ENCODE measurements around the gene CASZ1. TPM values are rescaled to one million over a fixed set of nuclear protein-coding genes. Genes with fewer than 3 reads are reported as not detected.
A peak's percentile ranks its signal among the peaks of the same experiment; 100 is the strongest.

Gene CASZ1
- total and polyA plus RNA-seq, 12 donors, result 2.5 to 35.2 (median 7.0) TPM

DNA sequence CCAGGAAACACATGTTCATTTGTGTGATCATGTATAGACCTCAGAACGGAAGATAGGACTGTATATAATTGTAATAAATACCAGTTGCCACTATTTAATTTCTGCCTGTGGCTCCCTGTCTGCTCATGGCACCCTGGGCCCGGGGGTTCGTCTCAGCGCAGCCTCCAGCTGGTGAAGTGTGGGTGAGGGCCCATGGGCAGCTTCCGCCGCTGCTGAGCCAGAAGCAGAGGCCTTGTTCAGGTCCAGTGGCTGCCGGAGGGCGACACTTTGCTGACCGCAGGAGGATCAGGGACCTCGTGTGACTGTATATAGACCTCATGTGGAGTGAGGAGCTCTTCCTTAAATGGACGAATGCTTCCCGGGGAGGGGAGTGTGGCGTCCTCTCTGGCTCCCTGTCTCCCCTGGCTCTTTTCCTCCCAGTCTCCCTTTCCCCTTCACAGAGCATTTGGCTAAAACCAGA lies 165.8 kb downstream of the CASZ1 start:
- Histone ChIP-seq H3K4me3 (no peak overlapping the region), H3K27ac (no peak overlapping the region), H3K27me3 (no peaks in the 10 kb centered on the region), H3K36me3 (replicated peaks in 1 of 2) (no peaks in the 10 kb centered on the region), H3K9me3 (replicated peaks in 1 of 3) (no peaks in the 10 kb centered on the region), H3K4me1 (replicated peaks in 1 of 2) (no peaks in the 10 kb centered on the region)
- intact Hi-C loops (cut with DNase I), result loop anchor here in 1 of 2 donors (10.0 kb wide), 1 partner anchor 234 kb away; no protein-coding TSS in a partner anchor
- 91 to 96% (median 94%) methylated on average over 6 to 13 of the region's 13 CpGs for WGBS, 4 donors
- no peak for DNase-seq
- TF ChIP-seq POLR2A (IDR thresholded peaks at IDR 0.05), result no peak
- TF ChIP-seq, protein P1, sequence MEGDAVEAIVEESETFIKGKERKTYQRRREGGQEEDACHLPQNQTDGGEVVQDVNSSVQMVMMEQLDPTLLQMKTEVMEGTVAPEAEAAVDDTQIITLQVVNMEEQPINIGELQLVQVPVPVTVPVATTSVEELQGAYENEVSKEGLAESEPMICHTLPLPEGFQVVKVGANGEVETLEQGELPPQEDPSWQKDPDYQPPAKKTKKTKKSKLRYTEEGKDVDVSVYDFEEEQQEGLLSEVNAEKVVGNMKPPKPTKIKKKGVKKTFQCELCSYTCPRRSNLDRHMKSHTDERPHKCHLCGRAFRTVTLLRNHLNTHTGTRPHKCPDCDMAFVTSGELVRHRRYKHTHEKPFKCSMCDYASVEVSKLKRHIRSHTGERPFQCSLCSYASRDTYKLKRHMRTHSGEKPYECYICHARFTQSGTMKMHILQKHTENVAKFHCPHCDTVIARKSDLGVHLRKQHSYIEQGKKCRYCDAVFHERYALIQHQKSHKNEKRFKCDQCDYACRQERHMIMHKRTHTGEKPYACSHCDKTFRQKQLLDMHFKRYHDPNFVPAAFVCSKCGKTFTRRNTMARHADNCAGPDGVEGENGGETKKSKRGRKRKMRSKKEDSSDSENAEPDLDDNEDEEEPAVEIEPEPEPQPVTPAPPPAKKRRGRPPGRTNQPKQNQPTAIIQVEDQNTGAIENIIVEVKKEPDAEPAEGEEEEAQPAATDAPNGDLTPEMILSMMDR (IDR thresholded peaks at IDR 0.05), result no peak

DNA sequence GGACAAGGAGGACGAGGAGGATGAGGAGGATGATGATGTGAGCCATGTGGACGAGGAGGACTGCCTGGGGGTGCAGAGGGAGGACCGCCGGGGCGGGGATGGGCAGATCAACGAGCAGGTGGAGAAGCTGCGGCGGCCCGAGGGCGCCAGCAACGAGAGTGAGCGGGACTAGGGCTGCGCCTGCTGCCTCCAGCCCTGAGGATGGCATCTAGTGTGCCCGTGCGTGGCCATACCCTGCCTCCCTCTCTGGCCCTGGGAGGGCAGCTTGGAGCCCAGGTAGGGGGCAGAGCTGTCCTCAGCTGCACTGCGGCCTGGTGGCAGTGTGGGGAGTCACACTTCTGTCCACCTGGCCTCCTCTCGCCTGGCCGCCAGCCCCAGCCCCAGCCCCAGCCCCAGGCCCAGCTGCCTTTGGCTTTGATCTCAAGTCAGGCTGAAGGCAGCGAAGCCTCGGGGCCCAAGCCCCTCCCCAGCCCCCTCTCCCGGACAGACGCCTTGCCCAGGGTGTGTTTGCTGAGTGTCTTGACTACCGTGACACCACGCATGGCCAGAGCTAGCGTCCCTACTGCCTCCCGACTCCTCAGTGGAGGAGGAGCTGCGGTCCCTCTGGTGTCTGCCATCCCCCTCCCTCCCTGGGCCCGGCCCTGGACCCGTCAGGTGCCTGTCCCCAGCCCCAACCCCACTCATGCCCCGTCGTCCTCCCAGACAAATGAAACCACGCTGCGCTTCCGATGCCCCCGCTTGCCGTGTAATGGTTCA lies 166.5 kb downstream of the CASZ1 start:
- Histone ChIP-seq H3K27ac (no peak overlapping the region), H3K27me3 (no peaks in the 10 kb centered on the region), H3K9me3 (replicated peaks in 1 of 3) (no peaks in the 10 kb centered on the region), H3K4me3 (no peak overlapping the region), H3K36me3 (replicated peaks in 1 of 2) (peaks cover 0 to 2% of the 10 kb centered on the region in 2 donors), H3K4me1 (replicated peaks in 1 of 2) (no peaks in the 10 kb centered on the region)
- intact Hi-C loops (cut with DNase I), result loop anchor here in 1 of 2 donors (10.0 kb wide), 1 partner anchor 235 kb away; no protein-coding TSS in a partner anchor
- DNase-seq, result no peak
- TF ChIP-seq, protein P1 (IDR thresholded peaks at IDR 0.05), result no peak
- no peak for TF ChIP-seq POLR2A (IDR thresholded peaks at IDR 0.05)
- 94 to 97% (median 96%) methylated on average over 24 to 36 of the region's 36 CpGs for WGBS, 4 donors

DNA sequence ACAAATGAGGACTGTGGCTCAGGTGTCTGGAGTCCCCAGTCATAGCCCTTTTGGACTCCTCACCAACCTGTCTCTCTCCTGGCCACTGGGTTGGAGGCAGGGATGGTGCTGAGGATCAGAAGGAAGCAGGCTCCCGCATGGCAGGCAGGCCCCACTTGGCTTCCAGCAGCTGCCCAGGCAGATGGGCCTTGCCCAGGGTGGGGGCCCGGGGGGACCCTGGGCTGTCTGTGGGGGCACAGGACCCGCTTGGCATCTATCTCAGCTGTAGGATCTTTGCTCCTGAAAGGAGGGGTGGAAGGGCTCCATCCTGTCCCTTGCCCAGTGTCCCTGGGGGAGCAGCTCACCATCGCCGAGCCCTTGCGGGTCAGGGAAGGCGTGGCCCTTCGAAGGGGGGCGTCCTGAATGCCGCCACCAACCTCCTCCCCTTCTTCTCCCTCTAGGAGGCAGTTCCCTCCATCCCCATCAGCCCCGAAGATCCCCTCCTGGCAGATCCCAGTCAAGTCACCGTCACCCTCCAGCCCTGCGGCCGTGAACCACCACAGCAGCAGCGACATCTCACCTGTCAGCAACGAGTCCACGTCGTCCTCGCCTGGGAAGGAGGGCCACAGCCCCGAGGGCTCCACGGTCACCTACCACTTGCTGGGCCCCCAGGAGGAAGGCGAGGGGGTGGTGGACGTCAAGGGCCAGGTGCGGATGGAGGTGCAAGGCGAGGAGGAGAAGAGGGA lies 167.2 kb downstream of the CASZ1 start:
- H3K4me3 ChIP-seq, result no peak overlapping the region
- no peak for TF ChIP-seq POLR2A (IDR thresholded peaks at IDR 0.05)
- TF ChIP-seq, protein P1 (IDR thresholded peaks at IDR 0.05), result no peak
- H3K9me3 ChIP-seq (replicated peaks in 1 of 3), result no peaks in the 10 kb centered on the region
- H3K27ac ChIP-seq, result peak overlapping the region in 1 of 5 donors; percentile 5
- no peak for DNase-seq
- no peaks in the 10 kb centered on the region for H3K27me3 ChIP-seq
- peaks cover 0 to 9% of the 10 kb centered on the region in 2 donors for H3K36me3 ChIP-seq (replicated peaks in 1 of 2)
- 90 to 94% (median 91%) methylated on average over 16 to 25 of the region's 25 CpGs for WGBS, 4 donors
- H3K4me1 ChIP-seq (replicated peaks in 1 of 2), result no peaks in the 10 kb centered on the region
- intact Hi-C loops (cut with DNase I), result no loop called here

DNA sequence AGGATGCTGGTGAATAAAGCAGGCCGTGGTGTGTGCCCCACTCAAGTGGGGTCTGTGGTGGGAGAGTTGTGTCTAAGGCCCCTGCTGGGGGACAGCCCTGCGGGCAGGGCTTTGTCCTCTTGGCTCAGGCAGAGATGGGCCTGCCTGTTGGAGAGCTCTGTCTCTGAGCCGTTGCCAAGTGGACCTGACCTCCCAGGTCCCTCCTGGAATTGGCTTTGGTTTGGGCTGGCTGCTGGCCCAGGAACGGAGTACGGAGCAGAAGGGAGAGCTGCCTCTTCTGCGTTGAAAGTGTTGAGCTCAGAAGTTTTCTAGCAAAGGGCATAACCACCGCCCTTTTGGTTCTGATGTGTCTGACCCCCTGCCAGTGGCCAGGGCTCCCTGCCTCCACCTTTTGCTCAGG lies 167.8 kb downstream of the CASZ1 start:
- peak; percentile 53 to 84 (median 78) for DNase-seq
- Histone ChIP-seq H3K4me1 (replicated peaks in 1 of 2) (no peaks in the 10 kb centered on the region), H3K36me3 (replicated peaks in 1 of 2) (peaks cover 0 to 14% of the 10 kb centered on the region in 2 donors), H3K9me3 (replicated peaks in 1 of 3) (no peaks in the 10 kb centered on the region), H3K4me3 (no peak overlapping the region), H3K27ac (peak overlapping the region in 1 of 5 donors; percentile 5), H3K27me3 (no peaks in the 10 kb centered on the region)
- intact Hi-C loops (cut with DNase I), result no loop called here
- 38 to 86% (median 66%) methylated on average over 1 to 7 of the region's 7 CpGs for WGBS, 4 donors
- TF ChIP-seq, protein P1 (IDR thresholded peaks at IDR 0.05), result no peak
- no peak for TF ChIP-seq POLR2A (IDR thresholded peaks at IDR 0.05)

Data from adrenal gland (tissue), 12 donors.